Measurements from ENCODE around the gene DNMT1. TPM values are rescaled to one million over a fixed set of nuclear protein-coding genes. Genes with fewer than 3 reads are reported as not detected.

The DNMT1 gene
- total and polyA plus RNA-seq, 4 donors = 32.8 to 85.7 (median 45.2) TPM

DNA sequence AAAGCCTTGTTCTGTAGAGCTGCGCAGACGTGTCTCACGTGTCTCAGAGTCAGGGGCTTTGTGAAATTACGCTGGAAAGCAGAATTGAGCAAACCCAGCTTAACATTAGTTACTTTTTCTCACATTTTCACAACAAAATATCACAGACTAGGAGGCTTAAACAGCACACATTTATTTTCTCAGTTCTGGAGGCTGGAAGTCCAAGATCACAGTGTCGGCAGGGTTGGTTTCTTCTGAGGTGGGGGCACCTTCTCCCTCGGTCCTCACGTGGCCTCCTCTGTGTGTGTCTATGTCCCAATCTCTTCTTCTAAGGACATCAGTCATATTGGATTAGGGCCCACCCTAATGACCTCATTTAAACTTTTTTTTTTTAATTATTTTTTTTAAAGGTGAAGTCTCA lies 70.3 kb downstream of the DNMT1 start:
- no peak overlapping the region for H3K9ac ChIP-seq (ENCODE audit: insufficient read depth in 1 of 2, low read length in 2 of 2)
- no peak overlapping the region for H3K27ac ChIP-seq (ENCODE audit: low read depth in 1 of 2, low read length in 1 of 2)
- peaks cover 0 to 3% (median 0%) of the 10 kb centered on the region in 5 donors for H3K4me1 ChIP-seq (ENCODE audit: control insufficient read depth in 5 of 5, insufficient read depth in 5 of 5, low read length in 5 of 5)
- WGBS, 2 donors = 96% methylated on average over 7 of the region's 7 CpGs
- H3K36me3 ChIP-seq (ENCODE audit: control insufficient read depth in 4 of 4, insufficient read depth in 4 of 4, low read length in 4 of 4) = peaks cover 0 to 3% (median 0%) of the 10 kb centered on the region in 4 donors
- H3K9me3 ChIP-seq (ENCODE audit: control insufficient read depth in 4 of 4, insufficient read depth in 3 of 4, low read length in 3 of 4) = peaks cover 0 to 2% (median 0%) of the 10 kb centered on the region in 4 donors
- ATAC-seq (ENCODE audit: insufficient read depth, low FRiP score) = no peak
- no peaks in the 10 kb centered on the region for H3K27me3 ChIP-seq (ENCODE audit: control insufficient read depth in 3 of 3, insufficient read depth in 3 of 3, low read length in 2 of 3)
- no peak for DNase-seq
- TF ChIP-seq, protein P1, sequence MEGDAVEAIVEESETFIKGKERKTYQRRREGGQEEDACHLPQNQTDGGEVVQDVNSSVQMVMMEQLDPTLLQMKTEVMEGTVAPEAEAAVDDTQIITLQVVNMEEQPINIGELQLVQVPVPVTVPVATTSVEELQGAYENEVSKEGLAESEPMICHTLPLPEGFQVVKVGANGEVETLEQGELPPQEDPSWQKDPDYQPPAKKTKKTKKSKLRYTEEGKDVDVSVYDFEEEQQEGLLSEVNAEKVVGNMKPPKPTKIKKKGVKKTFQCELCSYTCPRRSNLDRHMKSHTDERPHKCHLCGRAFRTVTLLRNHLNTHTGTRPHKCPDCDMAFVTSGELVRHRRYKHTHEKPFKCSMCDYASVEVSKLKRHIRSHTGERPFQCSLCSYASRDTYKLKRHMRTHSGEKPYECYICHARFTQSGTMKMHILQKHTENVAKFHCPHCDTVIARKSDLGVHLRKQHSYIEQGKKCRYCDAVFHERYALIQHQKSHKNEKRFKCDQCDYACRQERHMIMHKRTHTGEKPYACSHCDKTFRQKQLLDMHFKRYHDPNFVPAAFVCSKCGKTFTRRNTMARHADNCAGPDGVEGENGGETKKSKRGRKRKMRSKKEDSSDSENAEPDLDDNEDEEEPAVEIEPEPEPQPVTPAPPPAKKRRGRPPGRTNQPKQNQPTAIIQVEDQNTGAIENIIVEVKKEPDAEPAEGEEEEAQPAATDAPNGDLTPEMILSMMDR (IDR thresholded peaks at IDR 0.05; ENCODE audit: control extremely low read depth, extremely low read depth) = no peak
- H3K4me3 ChIP-seq = no peak overlapping the region

DNA sequence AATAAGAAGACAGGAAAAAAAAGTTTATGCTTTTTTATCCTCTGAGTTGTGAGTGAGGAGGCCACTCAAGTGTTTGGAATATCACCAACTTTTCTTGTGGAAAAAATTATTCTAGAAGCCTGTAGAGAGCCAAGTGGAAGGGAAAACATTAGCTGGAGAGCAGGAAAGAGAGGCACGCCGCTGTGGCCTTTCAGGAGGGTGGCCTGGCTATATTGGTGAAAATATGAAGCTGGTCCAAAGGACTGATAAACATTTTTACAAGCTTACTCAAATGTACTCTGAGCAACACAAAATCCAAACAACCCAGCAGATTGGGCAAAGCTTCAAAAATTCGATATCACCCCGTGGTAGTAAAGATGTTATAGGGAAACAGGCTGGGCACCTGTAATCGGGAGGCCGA lies 72.7 kb downstream of the DNMT1 start:
- no peak overlapping the region for H3K9ac ChIP-seq (ENCODE audit: insufficient read depth in 1 of 2, low read length in 2 of 2)
- WGBS, 2 donors = 53 to 82% methylated on average over 6 of the region's 6 CpGs
- ATAC-seq (ENCODE audit: insufficient read depth, low FRiP score) = no peak
- H3K9me3 ChIP-seq (ENCODE audit: control insufficient read depth in 4 of 4, insufficient read depth in 3 of 4, low read length in 3 of 4) = peaks cover 0 to 2% (median 0%) of the 10 kb centered on the region in 4 donors
- H3K27me3 ChIP-seq (ENCODE audit: control insufficient read depth in 3 of 3, insufficient read depth in 3 of 3, low read length in 2 of 3) = no peaks in the 10 kb centered on the region
- no peak for DNase-seq
- H3K4me1 ChIP-seq (ENCODE audit: control insufficient read depth in 5 of 5, insufficient read depth in 5 of 5, low read length in 5 of 5) = peaks cover 3 to 9% (median 5%) of the 10 kb centered on the region in 5 donors
- peak overlapping the region in 1 of 2 donors; percentile 40 for H3K27ac ChIP-seq (ENCODE audit: low read depth in 1 of 2, low read length in 1 of 2)
- TF ChIP-seq, protein P1 (IDR thresholded peaks at IDR 0.05; ENCODE audit: control extremely low read depth, extremely low read depth) = no peak
- no peak overlapping the region for H3K4me3 ChIP-seq
- H3K36me3 ChIP-seq (ENCODE audit: control insufficient read depth in 4 of 4, insufficient read depth in 4 of 4, low read length in 4 of 4) = peaks cover 0 to 12% (median 3%) of the 10 kb centered on the region in 4 donors

DNA sequence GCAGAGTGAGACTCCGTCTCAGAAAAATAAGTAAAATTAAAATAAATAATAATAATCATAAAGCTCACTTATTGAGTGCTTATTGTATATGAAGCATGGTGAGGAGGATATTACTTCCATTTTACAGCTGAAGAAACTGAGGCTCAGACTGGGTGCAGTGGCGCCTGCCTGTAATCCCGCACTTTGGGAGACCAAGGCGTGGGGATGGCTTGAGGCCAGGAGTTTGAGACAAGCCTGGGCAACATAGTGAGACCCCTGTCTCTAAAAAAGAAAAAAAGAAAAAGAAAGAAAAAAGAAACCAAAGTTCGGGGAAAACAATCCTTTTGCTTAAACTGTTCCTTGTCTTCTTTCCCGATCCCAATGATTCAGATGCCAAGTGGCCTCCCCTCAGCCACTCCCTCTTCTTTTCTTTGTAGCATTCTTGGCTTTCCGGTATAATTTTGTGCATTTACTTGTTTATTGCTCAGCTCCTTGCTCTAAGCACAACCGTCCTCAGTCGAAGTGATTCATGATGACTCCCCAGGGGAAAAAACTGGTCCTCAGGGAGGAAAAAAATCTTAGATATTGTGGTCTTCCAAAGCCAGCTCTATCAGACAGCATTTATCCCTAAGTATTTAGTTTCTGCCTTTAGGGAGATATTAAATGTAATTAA lies 74.1 kb downstream of the DNMT1 start:
- H3K4me3 ChIP-seq = no peak overlapping the region
- peaks cover 0 to 2% (median 0%) of the 10 kb centered on the region in 4 donors for H3K9me3 ChIP-seq (ENCODE audit: control insufficient read depth in 4 of 4, insufficient read depth in 3 of 4, low read length in 3 of 4)
- no peaks in the 10 kb centered on the region for H3K27me3 ChIP-seq (ENCODE audit: control insufficient read depth in 3 of 3, insufficient read depth in 3 of 3, low read length in 2 of 3)
- WGBS, 2 donors = 81 to 90% methylated on average over 9 of the region's 9 CpGs
- no peak for ATAC-seq (ENCODE audit: insufficient read depth, low FRiP score)
- H3K36me3 ChIP-seq (ENCODE audit: control insufficient read depth in 4 of 4, insufficient read depth in 4 of 4, low read length in 4 of 4) = peaks cover 0 to 20% (median 9%) of the 10 kb centered on the region in 4 donors
- no peak overlapping the region for H3K27ac ChIP-seq (ENCODE audit: low read depth in 1 of 2, low read length in 1 of 2)
- peaks cover 3 to 9% (median 5%) of the 10 kb centered on the region in 5 donors for H3K4me1 ChIP-seq (ENCODE audit: control insufficient read depth in 5 of 5, insufficient read depth in 5 of 5, low read length in 5 of 5)
- TF ChIP-seq, protein P1 (IDR thresholded peaks at IDR 0.05; ENCODE audit: control extremely low read depth, extremely low read depth) = no peak
- H3K9ac ChIP-seq (ENCODE audit: insufficient read depth in 1 of 2, low read length in 2 of 2) = no peak overlapping the region
- no peak for DNase-seq

Measured in lung (tissue), 12 donors.